ENCODE measurements around the gene ENKUR. TPM values are rescaled to one million over a fixed set of nuclear protein-coding genes. Genes with fewer than 3 reads are reported as not detected.

ENKUR gene
- total and polyA plus RNA-seq, 2 donors from 2014 or later, result 0.41 to 0.73 TPM

- no peaks in the 10 kb centered on the region for H3K27me3 ChIP-seq (ENCODE audit: control insufficient read depth, insufficient read depth, low read length)
- H3K27ac ChIP-seq (ENCODE audit: low read depth in 2 of 2, low read length in 2 of 2), result no peak overlapping the region
- intact Hi-C loops (cut with DNase I), result no loop called here
- no peak for TF ChIP-seq CTCF (IDR thresholded peaks at IDR 0.05; ENCODE audit: borderline replicate concordance, extremely low read depth, insufficient read depth)
- no peak overlapping the region for H3K9ac ChIP-seq (ENCODE audit: low read length in 3 of 3)
- no peaks in the 10 kb centered on the region for H3K9me3 ChIP-seq (ENCODE audit: control insufficient read depth in 2 of 3, insufficient read depth in 1 of 3, low read length in 3 of 3)
- no peak for DNase-seq
- H3K4me1 ChIP-seq (ENCODE audit: control insufficient read depth in 2 of 3, insufficient read depth in 2 of 3, low read depth in 1 of 3, low read length in 3 of 3), result peaks cover 0 to 5% (median 3%) of the 10 kb centered on the region in 3 donors
- H3K4me3 ChIP-seq (ENCODE audit: low read length in 3 of 3), result no peak overlapping the region
- no peak for FAIRE-seq
- H3K36me3 ChIP-seq (ENCODE audit: control insufficient read depth in 2 of 3, insufficient read depth in 3 of 3, low read length in 3 of 3), result no peaks in the 10 kb centered on the region
These were observed 68.5 kb downstream of the ENKUR start for GRCh38 chr10:24947304-24948097.

GRCh38 chr10:24944512-24945255, 71.3 kb downstream of the ENKUR start:
- no peak for TF ChIP-seq CTCF (IDR thresholded peaks at IDR 0.05; ENCODE audit: borderline replicate concordance, extremely low read depth, insufficient read depth)

GRCh38 chr10:24938525-24938924, 77.4 kb downstream of the ENKUR start:
- H3K4me1 ChIP-seq (ENCODE audit: control insufficient read depth in 2 of 3, insufficient read depth in 2 of 3, low read depth in 1 of 3, low read length in 3 of 3), result no peaks in the 10 kb centered on the region
- H3K4me3 ChIP-seq (ENCODE audit: low read length in 3 of 3), result no peak overlapping the region
- TF ChIP-seq CTCF (IDR thresholded peaks at IDR 0.05; ENCODE audit: borderline replicate concordance, extremely low read depth, insufficient read depth), result no peak
- H3K27ac ChIP-seq (ENCODE audit: low read depth in 2 of 2, low read length in 2 of 2), result no peak overlapping the region
- H3K36me3 ChIP-seq (ENCODE audit: control insufficient read depth in 2 of 3, insufficient read depth in 3 of 3, low read length in 3 of 3), result no peaks in the 10 kb centered on the region
- intact Hi-C loops (cut with DNase I), result no loop called here
- DNase-seq, result no peak
- H3K9ac ChIP-seq (ENCODE audit: low read length in 3 of 3), result no peak overlapping the region
- H3K9me3 ChIP-seq (ENCODE audit: control insufficient read depth in 2 of 3, insufficient read depth in 1 of 3, low read length in 3 of 3), result no peaks in the 10 kb centered on the region
- H3K27me3 ChIP-seq (ENCODE audit: control insufficient read depth, insufficient read depth, low read length), result no peaks in the 10 kb centered on the region
- FAIRE-seq, result no peak

More at GRCh38 chr10:24944512-24945255, 71.3 kb downstream of the ENKUR start:
- H3K36me3 ChIP-seq (ENCODE audit: control insufficient read depth in 2 of 3, insufficient read depth in 3 of 3, low read length in 3 of 3), result no peaks in the 10 kb centered on the region
- H3K9me3 ChIP-seq (ENCODE audit: control insufficient read depth in 2 of 3, insufficient read depth in 1 of 3, low read length in 3 of 3), result no peaks in the 10 kb centered on the region
- no peak overlapping the region for H3K4me3 ChIP-seq (ENCODE audit: low read length in 3 of 3)
- intact Hi-C loops (cut with DNase I), result no loop called here
- FAIRE-seq, result no peak
- no peaks in the 10 kb centered on the region for H3K4me1 ChIP-seq (ENCODE audit: control insufficient read depth in 2 of 3, insufficient read depth in 2 of 3, low read depth in 1 of 3, low read length in 3 of 3)
- no peak for DNase-seq
- no peak overlapping the region for H3K9ac ChIP-seq (ENCODE audit: low read length in 3 of 3)
- H3K27ac ChIP-seq (ENCODE audit: low read depth in 2 of 2, low read length in 2 of 2), result no peak overlapping the region
- no peaks in the 10 kb centered on the region for H3K27me3 ChIP-seq (ENCODE audit: control insufficient read depth, insufficient read depth, low read length)
